ENCODE data around the gene SPATC1L.

The SPATC1L gene

DNA sequence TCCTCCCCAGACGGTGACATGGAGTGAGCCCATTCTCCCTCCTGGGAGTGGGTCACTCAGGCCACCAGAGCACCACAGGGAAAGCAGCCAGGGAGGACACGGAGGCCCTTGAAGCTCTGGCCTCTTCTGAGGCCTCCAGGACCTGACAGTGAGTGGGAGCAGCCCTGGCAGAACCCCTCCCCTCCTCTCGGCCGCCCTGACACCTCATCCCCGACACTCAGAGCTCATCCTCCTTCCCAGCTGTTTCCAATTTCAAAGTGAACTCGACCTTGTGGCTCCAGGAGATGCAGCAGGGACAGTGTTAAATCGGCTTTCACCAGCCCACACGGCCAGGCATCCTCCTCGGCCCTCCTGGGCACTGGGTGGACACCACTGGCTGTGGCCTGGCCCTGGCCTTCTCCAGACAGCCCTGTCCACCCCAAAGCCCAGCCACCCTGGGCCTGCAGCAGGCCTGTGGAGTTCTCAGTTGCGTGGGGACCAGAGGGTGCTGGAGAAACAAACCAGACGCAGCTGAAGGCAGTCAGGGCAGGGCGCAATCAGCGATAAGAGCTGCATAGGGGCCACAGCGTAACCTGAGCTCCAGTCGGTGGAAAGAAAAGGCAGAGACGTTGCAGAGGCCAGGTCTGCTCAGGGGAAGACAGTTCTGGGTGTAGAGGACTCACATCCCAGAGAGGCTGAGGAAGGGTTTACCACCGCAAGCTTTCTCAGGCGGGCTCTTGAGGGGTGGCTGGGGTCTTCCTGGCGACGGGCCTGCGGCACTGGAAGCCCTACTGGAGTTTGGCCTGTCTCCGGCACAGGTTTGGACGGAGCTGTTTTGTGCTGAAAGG is 55.9 kb downstream of the SPATC1L start:
- no peaks in the 10 kb centered on the region for H3K9me3 ChIP-seq (ENCODE audit: control extremely low read depth in 1 of 5, control insufficient read depth in 4 of 5, insufficient read depth in 2 of 5, low read depth in 1 of 5, low read length in 4 of 5)
- H3K27me3 ChIP-seq (replicated peaks in 2 of 5; ENCODE audit: control insufficient read depth in 4 of 5, insufficient read depth in 5 of 5, low read length in 4 of 5) = no peaks in the 10 kb centered on the region
- no peak overlapping the region for H3K27ac ChIP-seq (ENCODE audit: insufficient read depth in 1 of 2, low read depth in 1 of 2, low read length in 2 of 2, poor library complexity in 1 of 2, severe bottlenecking in 2 of 2)
- no peaks in the 10 kb centered on the region for H3K36me3 ChIP-seq (ENCODE audit: control insufficient read depth in 4 of 4, insufficient read depth in 4 of 4, low read length in 3 of 4)
- no peak for DNase-seq
- CTCF ChIA-PET = interaction anchor here (1.0 to 1.4 kb wide), 2 partner anchors 15 to 18 kb away, joined by 3 read pairs; no protein-coding TSS in a partner anchor
- POLR2A ChIA-PET = no interaction called here
- no peak overlapping the region for H3K4me3 ChIP-seq (ENCODE audit: control insufficient read depth in 1 of 7, extremely low read depth in 1 of 7, insufficient read depth in 4 of 7, low read depth in 2 of 7, low read length in 6 of 7)
- H3K4me1 ChIP-seq (ENCODE audit: control extremely low read depth in 1 of 4, control insufficient read depth in 4 of 4, insufficient read depth in 4 of 4, low read length in 3 of 4) = no peaks in the 10 kb centered on the region
- 95% methylated on average over 21 of the region's 23 CpGs for WGBS (ENCODE audit: insufficient coverage)

DNA sequence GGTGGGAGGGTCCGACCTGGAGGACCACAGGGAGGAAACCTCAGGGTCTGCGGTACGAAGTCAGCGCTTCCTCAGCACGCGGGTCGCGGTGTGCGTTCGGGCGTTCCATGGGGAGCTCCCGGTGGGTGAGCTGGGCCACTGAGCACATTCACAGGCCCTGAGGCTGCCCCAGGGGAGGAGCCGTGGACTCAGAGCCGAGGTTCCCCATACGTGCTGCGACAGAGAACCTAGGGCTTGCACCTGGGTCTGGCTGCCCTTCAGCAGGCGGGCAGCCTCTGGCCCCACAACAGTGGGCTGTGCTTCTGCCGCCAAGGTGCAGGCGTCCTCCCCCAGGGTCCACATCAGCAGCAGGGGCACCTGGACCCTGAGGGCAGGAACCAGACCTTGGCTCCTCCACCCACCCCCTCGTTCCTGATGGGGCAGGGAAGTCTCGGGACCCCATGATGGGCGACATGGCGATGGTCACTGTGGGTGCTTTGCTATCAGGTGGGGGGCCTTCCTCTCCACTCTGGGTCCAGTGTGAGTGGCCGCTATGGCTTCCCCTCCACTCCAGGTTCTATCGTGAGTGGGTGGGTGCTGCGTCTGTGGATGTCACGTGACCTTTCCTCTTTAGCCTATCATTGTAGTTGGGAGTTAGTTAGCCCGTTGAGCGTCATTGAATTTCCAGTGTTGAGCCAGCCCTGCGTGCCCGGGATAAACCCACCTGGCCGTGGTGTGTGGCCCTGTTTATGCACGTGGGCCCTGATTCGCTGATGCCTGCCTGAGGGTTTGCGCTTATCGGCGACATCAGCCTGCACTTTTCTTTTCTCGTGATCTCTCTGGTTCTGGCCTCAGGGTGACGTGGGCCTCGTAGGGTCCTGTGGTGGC is 56.8 kb downstream of the SPATC1L start:
- H3K4me3 ChIP-seq (ENCODE audit: control insufficient read depth in 1 of 7, extremely low read depth in 1 of 7, insufficient read depth in 4 of 7, low read depth in 2 of 7, low read length in 6 of 7) = no peak overlapping the region
- H3K36me3 ChIP-seq (ENCODE audit: control insufficient read depth in 4 of 4, insufficient read depth in 4 of 4, low read length in 3 of 4) = no peaks in the 10 kb centered on the region
- no peak overlapping the region for H3K27ac ChIP-seq (ENCODE audit: insufficient read depth in 1 of 2, low read depth in 1 of 2, low read length in 2 of 2, poor library complexity in 1 of 2, severe bottlenecking in 2 of 2)
- no peaks in the 10 kb centered on the region for H3K27me3 ChIP-seq (replicated peaks in 2 of 5; ENCODE audit: control insufficient read depth in 4 of 5, insufficient read depth in 5 of 5, low read length in 4 of 5)
- DNase-seq = no peak
- no peaks in the 10 kb centered on the region for H3K9me3 ChIP-seq (ENCODE audit: control extremely low read depth in 1 of 5, control insufficient read depth in 4 of 5, insufficient read depth in 2 of 5, low read depth in 1 of 5, low read length in 4 of 5)
- ChIA-PET POLR2A (no interaction called here), CTCF (interaction anchor here (1.4 kb wide), 1 partner anchor 17 kb away, joined by 3 read pairs; no protein-coding TSS in a partner anchor)
- H3K4me1 ChIP-seq (ENCODE audit: control extremely low read depth in 1 of 4, control insufficient read depth in 4 of 4, insufficient read depth in 4 of 4, low read length in 3 of 4) = no peaks in the 10 kb centered on the region
- 91% methylated on average over 37 of the region's 40 CpGs for WGBS (ENCODE audit: insufficient coverage)

DNA sequence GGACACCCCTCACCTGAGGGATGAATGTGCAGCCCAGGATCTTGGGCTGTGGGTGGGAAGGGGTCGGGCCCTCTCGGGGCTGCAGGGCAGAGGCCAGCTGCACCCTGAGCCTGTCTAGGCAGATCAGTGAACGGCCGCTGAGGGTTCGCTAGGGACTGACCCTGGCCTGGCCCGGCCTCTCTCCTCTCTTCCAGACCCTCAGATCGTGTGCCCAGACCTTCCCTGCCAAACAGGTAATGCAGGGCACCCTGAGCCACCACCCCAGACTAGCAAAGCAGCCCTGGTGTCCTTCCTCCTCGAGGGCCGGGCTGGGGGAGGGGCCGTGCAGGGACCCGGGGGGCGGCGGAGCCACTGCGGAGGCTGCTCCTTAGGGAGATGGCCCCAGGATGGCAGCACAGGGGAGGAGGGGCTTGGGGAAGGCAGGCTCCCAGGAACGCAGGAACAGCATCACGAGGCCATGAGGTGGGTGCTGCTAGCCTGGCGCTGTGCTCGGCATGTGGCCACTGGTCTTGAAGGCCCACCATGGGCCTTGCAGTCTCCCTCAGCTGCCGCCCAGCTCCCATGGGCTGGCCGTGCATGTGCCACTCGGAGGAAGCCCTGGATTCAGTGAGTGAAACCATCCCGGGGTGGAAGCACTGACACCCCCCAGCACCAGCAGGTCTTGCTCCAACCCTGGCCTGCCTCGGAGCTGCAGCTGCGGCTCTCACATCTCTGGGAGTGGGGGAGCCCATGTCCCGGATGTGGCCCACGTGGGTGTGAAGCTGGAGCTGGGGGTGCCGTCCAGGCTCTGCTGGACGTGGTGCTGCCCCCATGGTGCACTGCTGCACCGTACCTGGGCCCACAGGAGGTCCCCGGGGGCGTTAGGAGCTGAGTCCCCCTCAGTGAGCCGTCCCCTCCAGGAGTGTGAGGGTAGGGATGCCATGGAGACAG is 57.7 kb downstream of the SPATC1L start:
- no peak overlapping the region for H3K27ac ChIP-seq (ENCODE audit: insufficient read depth in 1 of 2, low read depth in 1 of 2, low read length in 2 of 2, poor library complexity in 1 of 2, severe bottlenecking in 2 of 2)
- ChIA-PET CTCF (no interaction called here), POLR2A (no interaction called here)
- H3K36me3 ChIP-seq (ENCODE audit: control insufficient read depth in 4 of 4, insufficient read depth in 4 of 4, low read length in 3 of 4) = no peaks in the 10 kb centered on the region
- DNase-seq = no peak
- H3K27me3 ChIP-seq (replicated peaks in 2 of 5; ENCODE audit: control insufficient read depth in 4 of 5, insufficient read depth in 5 of 5, low read length in 4 of 5) = no peaks in the 10 kb centered on the region
- H3K9me3 ChIP-seq (ENCODE audit: control extremely low read depth in 1 of 5, control insufficient read depth in 4 of 5, insufficient read depth in 2 of 5, low read depth in 1 of 5, low read length in 4 of 5) = no peaks in the 10 kb centered on the region
- no peak overlapping the region for H3K4me3 ChIP-seq (ENCODE audit: control insufficient read depth in 1 of 7, extremely low read depth in 1 of 7, insufficient read depth in 4 of 7, low read depth in 2 of 7, low read length in 6 of 7)
- 97% methylated on average over 31 of the region's 32 CpGs for WGBS (ENCODE audit: insufficient coverage)
- H3K4me1 ChIP-seq (ENCODE audit: control extremely low read depth in 1 of 4, control insufficient read depth in 4 of 4, insufficient read depth in 4 of 4, low read length in 3 of 4) = no peaks in the 10 kb centered on the region

DNA sequence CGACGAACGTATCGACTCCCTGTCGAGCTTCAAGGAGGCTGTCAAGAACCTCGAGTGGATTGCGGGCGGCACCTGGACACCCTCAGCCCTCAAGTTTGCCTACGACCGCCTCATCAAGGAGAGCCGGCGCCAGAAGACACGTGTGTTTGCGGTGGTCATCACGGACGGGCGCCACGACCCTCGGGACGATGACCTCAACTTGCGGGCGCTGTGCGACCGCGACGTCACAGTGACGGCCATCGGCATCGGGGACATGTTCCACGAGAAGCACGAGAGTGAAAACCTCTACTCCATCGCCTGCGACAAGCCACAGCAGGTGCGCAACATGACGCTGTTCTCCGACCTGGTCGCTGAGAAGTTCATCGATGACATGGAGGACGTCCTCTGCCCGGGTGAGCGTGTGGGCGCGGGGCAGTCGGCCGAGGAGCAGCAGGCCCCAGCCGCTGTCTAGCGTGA is 58.4 kb downstream of the SPATC1L start:
- 97% methylated on average over 47 of the region's 47 CpGs for WGBS (ENCODE audit: insufficient coverage)
- Histone ChIP-seq H3K27ac (ENCODE audit: insufficient read depth in 1 of 2, low read depth in 1 of 2, low read length in 2 of 2, poor library complexity in 1 of 2, severe bottlenecking in 2 of 2) (no peak overlapping the region), H3K36me3 (ENCODE audit: control insufficient read depth in 4 of 4, insufficient read depth in 4 of 4, low read length in 3 of 4) (no peaks in the 10 kb centered on the region), H3K9me3 (ENCODE audit: control extremely low read depth in 1 of 5, control insufficient read depth in 4 of 5, insufficient read depth in 2 of 5, low read depth in 1 of 5, low read length in 4 of 5) (no peaks in the 10 kb centered on the region), H3K4me3 (ENCODE audit: control insufficient read depth in 1 of 7, extremely low read depth in 1 of 7, insufficient read depth in 4 of 7, low read depth in 2 of 7, low read length in 6 of 7) (no peak overlapping the region), H3K27me3 (replicated peaks in 2 of 5; ENCODE audit: control insufficient read depth in 4 of 5, insufficient read depth in 5 of 5, low read length in 4 of 5) (no peaks in the 10 kb centered on the region), H3K4me1 (ENCODE audit: control extremely low read depth in 1 of 4, control insufficient read depth in 4 of 4, insufficient read depth in 4 of 4, low read length in 3 of 4) (no peaks in the 10 kb centered on the region)
- POLR2A ChIA-PET = no interaction called here
- DNase-seq = no peak
- CTCF ChIA-PET = no interaction called here

DNA sequence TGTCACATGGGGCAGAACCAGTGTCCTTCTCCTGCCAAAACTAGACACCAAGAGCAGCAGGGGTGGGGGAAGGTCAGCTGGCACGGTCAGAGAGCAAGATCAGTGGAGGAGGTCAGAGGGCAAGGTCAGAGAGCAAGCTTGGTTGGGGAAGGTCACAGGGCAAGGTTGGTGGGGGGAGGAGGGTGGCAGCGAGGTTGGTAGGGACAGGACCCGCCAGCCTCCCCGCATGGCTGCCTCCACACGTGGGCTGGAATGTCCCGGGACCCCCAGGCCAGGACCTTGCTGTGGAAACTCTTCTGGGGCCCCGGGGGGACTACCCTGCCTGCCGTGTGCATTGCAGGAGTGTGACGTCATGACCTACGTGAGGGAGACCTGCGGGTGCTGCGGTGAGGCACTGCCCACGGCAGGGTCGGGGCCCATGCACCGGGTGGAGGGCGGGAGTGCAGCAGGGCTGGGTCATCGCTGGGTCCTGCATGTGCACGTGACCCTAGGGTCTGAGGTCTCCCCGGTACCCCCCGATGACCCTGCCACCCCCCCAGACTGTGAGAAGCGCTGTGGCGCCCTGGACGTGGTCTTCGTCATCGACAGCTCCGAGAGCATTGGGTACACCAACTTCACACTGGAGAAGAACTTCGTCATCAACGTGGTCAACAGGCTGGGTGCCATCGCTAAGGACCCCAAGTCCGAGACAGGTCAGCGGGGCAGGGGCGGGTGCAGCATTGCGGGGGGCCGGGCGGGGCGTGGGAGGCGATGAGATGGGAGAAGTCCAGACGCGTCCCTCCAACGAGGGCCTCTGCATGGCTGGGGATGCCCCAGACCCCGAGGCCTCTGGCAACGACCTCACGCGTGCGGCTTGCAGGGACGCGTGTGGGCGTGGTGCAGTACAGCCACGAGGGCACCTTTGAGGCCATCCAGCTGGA is 59.1 kb downstream of the SPATC1L start:
- DNase-seq = no peak
- WGBS (ENCODE audit: insufficient coverage) = 96% methylated on average over 45 of the region's 49 CpGs
- H3K27ac ChIP-seq (ENCODE audit: insufficient read depth in 1 of 2, low read depth in 1 of 2, low read length in 2 of 2, poor library complexity in 1 of 2, severe bottlenecking in 2 of 2) = no peak overlapping the region
- CTCF ChIA-PET = no interaction called here
- no peaks in the 10 kb centered on the region for H3K27me3 ChIP-seq (replicated peaks in 2 of 5; ENCODE audit: control insufficient read depth in 4 of 5, insufficient read depth in 5 of 5, low read length in 4 of 5)
- H3K4me3 ChIP-seq (ENCODE audit: control insufficient read depth in 1 of 7, extremely low read depth in 1 of 7, insufficient read depth in 4 of 7, low read depth in 2 of 7, low read length in 6 of 7) = no peak overlapping the region
- H3K9me3 ChIP-seq (ENCODE audit: control extremely low read depth in 1 of 5, control insufficient read depth in 4 of 5, insufficient read depth in 2 of 5, low read depth in 1 of 5, low read length in 4 of 5) = no peaks in the 10 kb centered on the region
- H3K4me1 ChIP-seq (ENCODE audit: control extremely low read depth in 1 of 4, control insufficient read depth in 4 of 4, insufficient read depth in 4 of 4, low read length in 3 of 4) = no peaks in the 10 kb centered on the region
- no peaks in the 10 kb centered on the region for H3K36me3 ChIP-seq (ENCODE audit: control insufficient read depth in 4 of 4, insufficient read depth in 4 of 4, low read length in 3 of 4)
- POLR2A ChIA-PET = no interaction called here
